DOHH2 (cell line): ENCODE measurements around the gene HNF1A.

Experiments used
- H3F3A ChIP-seq: fragments of 200-600 bp; sonication (generic), shearing (Covaris generic); 2 replicates; pipeline ENCODE4 v1.6.0; 2016; ENCODE audit warnings: antibody characterized with exemption, mild to moderate bottlenecking; ENCODE audit not compliant: control insufficient read depth, insufficient read depth
- H3K27ac ChIP-seq: fragments of 200-600 bp; sonication (generic); 2 replicates; pipeline ENCODE4 v1.5.1; 2014; ENCODE audit warnings: low read depth, mild to moderate bottlenecking, low read length, moderate library complexity
- H3K27me3 ChIP-seq: fragments of 200-600 bp; sonication (generic); 2 replicates; pipeline ENCODE4 v1.6.1; 2014; ENCODE audit warnings: mild to moderate bottlenecking, low read length, mixed read lengths; ENCODE audit not compliant: control insufficient read depth
- H3K36me3 ChIP-seq: fragments of 200-600 bp; sonication (generic); 2 replicates; pipeline ENCODE4 v1.6.1; 2014; ENCODE audit warnings: mild to moderate bottlenecking, low read length, moderate library complexity, mixed read lengths; ENCODE audit not compliant: control insufficient read depth
- H3K4me1 ChIP-seq: fragments of 200-600 bp; sonication (generic); 2 replicates; pipeline ENCODE4 v1.6.1; 2014; ENCODE audit warnings: mild to moderate bottlenecking, low read length, mixed read lengths; ENCODE audit not compliant: control insufficient read depth
- H3K4me2 ChIP-seq: fragments of 200-600 bp; sonication (generic); 2 replicates; pipeline ENCODE4 v1.6.0; 2014; ENCODE audit warnings: mild to moderate bottlenecking, low read length, moderate library complexity
- H3K4me3 ChIP-seq: fragments of 200-600 bp; sonication (generic); 2 replicates; pipeline ENCODE4 v1.5.1; 2014; ENCODE audit warnings: mild to moderate bottlenecking, low read length, mixed read lengths
- H3K79me2 ChIP-seq: fragments of 200-600 bp; sonication (generic); 2 replicates; pipeline ENCODE4 v1.6.1; 2014; ENCODE audit warnings: mild to moderate bottlenecking, low read length, mixed read lengths; ENCODE audit not compliant: control insufficient read depth
- H3K9me2 ChIP-seq: fragments of 200-600 bp; sonication (generic); replicated peaks from 2 replicates; pipeline ENCODE4 v1.6.1; 2014; ENCODE audit warnings: mild to moderate bottlenecking, low read length, mixed read lengths; ENCODE audit not compliant: control insufficient read depth
- H3K9me3 ChIP-seq: fragments of 200-600 bp; sonication (generic); 2 replicates; pipeline ENCODE4 v1.6.1; 2014; ENCODE audit warnings: antibody characterized with exemption, low read length, mixed read lengths; ENCODE audit not compliant: control insufficient read depth, insufficient read depth
- H4K20me1 ChIP-seq: fragments of 200-600 bp; sonication (generic); 2 replicates; pipeline ENCODE4 v1.6.0; 2014; ENCODE audit warnings: low read depth, mild to moderate bottlenecking, antibody characterized with exemption, low read length, moderate library complexity; ENCODE audit not compliant: control insufficient read depth, insufficient read depth
- EZH2phosphoT487 ChIP-seq: fragments of 200-600 bp; sonication (generic); IDR thresholded peaks from 2 replicates; pipeline ENCODE4 v1.6.1; 2017; ENCODE audit warnings: borderline replicate concordance, mild to moderate bottlenecking, antibody characterized with exemption, low read length, moderate library complexity, mixed read lengths
- TF ChIP-seq, protein P1 (sequence below): fragments of 200-600 bp; sonication (generic); IDR thresholded peaks from one replicate; pipeline ENCODE4 v1.5.1; 2014; ENCODE audit warnings: antibody characterized with exemption, mild to moderate bottlenecking, low read depth, low read length; ENCODE audit not compliant: poor library complexity, severe bottlenecking

Gene HNF1A

DNA sequence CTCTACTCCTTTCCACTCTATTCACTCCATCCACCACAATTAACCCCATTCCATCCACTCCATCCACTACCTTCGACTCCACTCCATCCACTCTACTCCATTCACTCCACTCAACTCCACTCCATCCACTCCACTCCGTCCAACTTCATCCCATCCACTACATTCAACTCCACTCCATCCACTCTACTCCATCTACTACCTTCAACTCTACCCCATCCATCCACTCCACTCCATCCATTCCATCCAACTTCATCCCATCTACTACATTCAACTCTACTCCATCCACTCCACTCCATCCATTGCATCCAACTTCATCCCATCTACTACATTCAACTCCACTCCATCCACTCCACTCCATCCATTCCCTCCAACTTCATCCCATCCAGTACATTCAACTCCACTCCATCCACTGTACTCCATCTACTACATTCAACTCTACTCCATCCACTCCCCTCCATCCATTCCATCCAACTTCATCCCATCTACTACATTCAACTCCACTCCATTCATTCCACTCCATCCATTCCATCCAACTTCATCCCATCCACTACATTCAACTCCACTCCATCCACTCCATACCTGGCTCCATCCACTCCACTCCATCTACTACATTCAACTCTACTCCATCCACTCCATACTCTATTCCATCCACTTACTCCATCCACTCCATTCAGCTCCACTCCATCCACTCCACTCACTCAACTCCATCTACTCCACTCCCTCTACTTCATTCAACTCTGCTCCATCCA lies 16.4 kb downstream of the HNF1A start:
- no peaks in the 10 kb centered on the region for H3F3A ChIP-seq
- H3K4me2 ChIP-seq, result no peak overlapping the region
- H3K4me1 ChIP-seq, result no peaks in the 10 kb centered on the region
- no peaks in the 10 kb centered on the region for H3K79me2 ChIP-seq
- no peak overlapping the region for H3K27ac ChIP-seq
- H3K9me2 ChIP-seq, result no peaks in the 10 kb centered on the region; the same call in 1 of the 2 replicates
- no peaks in the 10 kb centered on the region for H4K20me1 ChIP-seq
- TF ChIP-seq, protein P1, sequence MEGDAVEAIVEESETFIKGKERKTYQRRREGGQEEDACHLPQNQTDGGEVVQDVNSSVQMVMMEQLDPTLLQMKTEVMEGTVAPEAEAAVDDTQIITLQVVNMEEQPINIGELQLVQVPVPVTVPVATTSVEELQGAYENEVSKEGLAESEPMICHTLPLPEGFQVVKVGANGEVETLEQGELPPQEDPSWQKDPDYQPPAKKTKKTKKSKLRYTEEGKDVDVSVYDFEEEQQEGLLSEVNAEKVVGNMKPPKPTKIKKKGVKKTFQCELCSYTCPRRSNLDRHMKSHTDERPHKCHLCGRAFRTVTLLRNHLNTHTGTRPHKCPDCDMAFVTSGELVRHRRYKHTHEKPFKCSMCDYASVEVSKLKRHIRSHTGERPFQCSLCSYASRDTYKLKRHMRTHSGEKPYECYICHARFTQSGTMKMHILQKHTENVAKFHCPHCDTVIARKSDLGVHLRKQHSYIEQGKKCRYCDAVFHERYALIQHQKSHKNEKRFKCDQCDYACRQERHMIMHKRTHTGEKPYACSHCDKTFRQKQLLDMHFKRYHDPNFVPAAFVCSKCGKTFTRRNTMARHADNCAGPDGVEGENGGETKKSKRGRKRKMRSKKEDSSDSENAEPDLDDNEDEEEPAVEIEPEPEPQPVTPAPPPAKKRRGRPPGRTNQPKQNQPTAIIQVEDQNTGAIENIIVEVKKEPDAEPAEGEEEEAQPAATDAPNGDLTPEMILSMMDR, result no peak
- no peak for TF ChIP-seq EZH2phosphoT487
- no peaks in the 10 kb centered on the region for H3K9me3 ChIP-seq
- no peaks in the 10 kb centered on the region; the same call in 1 of the 2 replicates for H3K27me3 ChIP-seq
- H3K36me3 ChIP-seq, result no peaks in the 10 kb centered on the region
- no peak overlapping the region for H3K4me3 ChIP-seq

DNA sequence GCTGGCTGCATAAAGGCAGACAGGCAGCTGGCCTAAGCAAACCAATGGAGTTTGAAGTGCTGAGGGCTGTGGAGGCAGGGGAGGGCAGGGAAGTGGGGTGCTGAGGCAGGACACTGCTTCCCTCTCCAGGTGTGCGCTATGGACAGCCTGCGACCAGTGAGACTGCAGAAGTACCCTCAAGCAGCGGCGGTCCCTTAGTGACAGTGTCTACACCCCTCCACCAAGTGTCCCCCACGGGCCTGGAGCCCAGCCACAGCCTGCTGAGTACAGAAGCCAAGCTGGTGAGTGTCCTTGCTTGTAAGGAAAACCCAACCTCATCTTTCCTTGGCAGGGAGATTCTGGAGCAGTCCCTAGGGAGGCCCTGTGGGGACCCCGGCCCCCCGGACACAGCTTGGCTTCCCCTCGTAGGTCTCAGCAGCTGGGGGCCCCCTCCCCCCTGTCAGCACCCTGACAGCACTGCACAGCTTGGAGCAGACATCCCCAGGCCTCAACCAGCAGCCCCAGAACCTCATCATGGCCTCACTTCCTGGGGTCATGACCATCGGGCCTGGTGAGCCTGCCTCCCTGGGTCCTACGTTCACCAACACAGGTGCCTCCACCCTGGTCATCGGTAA lies 17.9 kb downstream of the HNF1A start:
- no peaks in the 10 kb centered on the region for H3K36me3 ChIP-seq
- TF ChIP-seq, protein P1, result no peak
- no peak for TF ChIP-seq EZH2phosphoT487
- H3K4me3 ChIP-seq, result no peak overlapping the region
- H3K79me2 ChIP-seq, result no peaks in the 10 kb centered on the region
- no peak overlapping the region for H3K4me2 ChIP-seq
- no peak overlapping the region for H3K27ac ChIP-seq
- no peaks in the 10 kb centered on the region for H4K20me1 ChIP-seq
- H3K27me3 ChIP-seq, result no peaks in the 10 kb centered on the region; the same call in 1 of the 2 replicates
- no peaks in the 10 kb centered on the region; the same call in 1 of the 2 replicates for H3K9me2 ChIP-seq
- H3K9me3 ChIP-seq, result no peaks in the 10 kb centered on the region
- no peaks in the 10 kb centered on the region for H3K4me1 ChIP-seq
- no peaks in the 10 kb centered on the region; the same call in 1 of the 2 replicates for H3F3A ChIP-seq

DNA sequence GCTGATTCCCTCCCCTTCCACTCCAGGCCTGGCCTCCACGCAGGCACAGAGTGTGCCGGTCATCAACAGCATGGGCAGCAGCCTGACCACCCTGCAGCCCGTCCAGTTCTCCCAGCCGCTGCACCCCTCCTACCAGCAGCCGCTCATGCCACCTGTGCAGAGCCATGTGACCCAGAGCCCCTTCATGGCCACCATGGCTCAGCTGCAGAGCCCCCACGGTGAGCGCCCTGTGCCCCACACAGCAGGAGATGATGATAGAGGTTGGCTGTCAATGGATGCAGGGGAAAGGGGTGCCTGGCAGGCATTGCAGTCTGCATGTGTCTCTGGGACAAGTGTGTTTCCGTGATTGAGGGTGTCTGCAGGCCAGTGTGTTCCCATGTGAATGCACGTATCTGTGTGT lies 19.1 kb downstream of the HNF1A start:
- no peaks in the 10 kb centered on the region for H3K79me2 ChIP-seq
- no peak overlapping the region for H3K4me2 ChIP-seq
- H3K4me1 ChIP-seq, result no peaks in the 10 kb centered on the region
- no peaks in the 10 kb centered on the region for H4K20me1 ChIP-seq
- no peaks in the 10 kb centered on the region; the same call in 1 of the 2 replicates for H3F3A ChIP-seq
- no peaks in the 10 kb centered on the region; the same call in 1 of the 2 replicates for H3K27me3 ChIP-seq
- H3K27ac ChIP-seq, result no peak overlapping the region
- no peaks in the 10 kb centered on the region for H3K36me3 ChIP-seq
- TF ChIP-seq, protein P1, result no peak
- TF ChIP-seq EZH2phosphoT487, result no peak
- H3K9me2 ChIP-seq, result no peaks in the 10 kb centered on the region; the same call in 1 of the 2 replicates
- no peak overlapping the region for H3K4me3 ChIP-seq
- no peaks in the 10 kb centered on the region for H3K9me3 ChIP-seq
